ENCODE data around the gene CLCN1.
"Not testable (repeated sequence)": the region's sequence is repeated elsewhere in the genome, so short reads cannot be mapped to it uniquely, and the experiment has no call there.

Gene CLCN1

DNA sequence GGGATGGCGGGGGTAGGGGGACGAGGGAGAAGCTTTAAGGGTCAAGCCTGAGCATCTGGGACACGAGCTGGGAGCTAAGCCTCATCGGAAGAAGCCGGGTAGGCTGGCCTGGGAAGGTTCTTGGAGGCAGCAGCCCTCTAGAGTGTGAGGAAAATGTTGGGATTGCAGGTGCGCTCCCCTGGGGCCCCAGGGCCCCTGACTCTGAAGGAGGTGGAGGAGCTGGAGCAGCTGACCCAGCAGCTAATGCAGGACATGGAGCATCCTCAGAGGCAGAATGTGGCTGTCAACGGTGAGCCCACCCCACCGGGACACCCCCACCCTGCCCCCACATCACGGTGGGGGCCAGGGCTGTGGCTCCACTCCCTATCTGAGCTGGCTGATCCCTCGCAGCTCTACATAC is 72.1 kb downstream of the CLCN1 start:
- no peak for DNase-seq

DNA sequence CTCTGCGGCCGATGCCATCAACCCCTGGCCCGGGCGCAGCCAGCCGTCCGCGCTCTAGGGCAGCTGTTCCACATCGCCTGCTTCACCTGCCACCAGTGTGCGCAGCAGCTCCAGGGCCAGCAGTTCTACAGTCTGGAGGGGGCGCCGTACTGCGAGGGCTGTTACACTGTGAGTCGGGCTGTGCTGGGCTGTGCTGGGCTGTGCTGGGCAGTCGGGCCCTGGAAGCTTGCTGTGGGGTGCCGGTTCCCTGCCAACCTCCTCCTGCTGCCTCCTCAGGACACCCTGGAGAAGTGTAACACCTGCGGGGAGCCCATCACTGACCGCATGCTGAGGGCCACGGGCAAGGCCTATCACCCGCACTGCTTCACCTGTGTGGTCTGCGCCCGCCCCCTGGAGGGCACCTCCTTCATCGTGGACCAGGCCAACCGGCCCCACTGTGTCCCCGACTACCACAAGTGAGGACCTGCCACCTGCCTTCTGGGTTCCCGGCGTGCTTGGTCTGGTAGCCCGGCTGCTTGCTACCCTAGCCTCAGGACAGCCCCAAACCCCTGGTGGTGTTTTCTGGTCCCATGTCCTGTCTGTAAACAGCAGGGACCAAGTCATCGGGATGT is 72.7 kb downstream of the CLCN1 start:
- no peak for DNase-seq

DNA sequence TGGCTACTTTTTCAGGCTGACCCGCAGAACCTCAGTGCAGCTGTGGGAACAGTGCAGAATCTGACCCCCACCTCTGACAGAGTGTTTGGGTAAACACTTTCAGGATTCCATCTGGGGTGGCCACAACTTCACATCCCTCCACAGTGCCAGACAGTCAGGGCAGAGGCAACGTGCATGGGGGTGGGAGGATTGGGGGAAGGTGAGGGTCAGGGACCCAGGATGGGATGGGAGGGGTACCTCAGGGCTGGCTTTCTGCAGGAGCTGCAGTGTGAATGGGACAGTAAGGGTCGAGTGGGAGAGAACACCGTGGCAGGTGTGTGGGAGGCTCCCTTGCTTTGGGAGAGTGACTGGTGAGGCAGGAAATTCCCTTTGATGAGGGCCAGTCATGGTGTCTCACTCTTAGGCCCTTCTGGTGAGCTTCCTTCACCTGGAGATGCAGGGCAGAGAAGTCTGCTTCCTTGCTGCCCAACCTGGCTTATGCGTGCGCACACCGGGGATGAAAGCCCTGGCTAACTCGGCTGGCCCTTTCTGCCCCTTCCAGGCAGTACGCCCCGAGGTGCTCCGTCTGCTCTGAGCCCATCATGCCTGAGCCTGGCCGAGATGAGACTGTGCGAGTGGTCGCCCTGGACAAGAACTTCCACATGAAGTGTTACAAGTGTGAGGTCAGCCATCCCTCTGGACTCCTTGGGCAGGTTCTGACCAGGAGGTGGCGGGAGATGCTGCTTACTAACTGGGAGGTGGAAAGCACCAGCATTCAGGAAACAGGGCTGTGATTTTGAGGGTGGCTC is 73.6 kb downstream of the CLCN1 start:
- DNase-seq, result no peak

DNA sequence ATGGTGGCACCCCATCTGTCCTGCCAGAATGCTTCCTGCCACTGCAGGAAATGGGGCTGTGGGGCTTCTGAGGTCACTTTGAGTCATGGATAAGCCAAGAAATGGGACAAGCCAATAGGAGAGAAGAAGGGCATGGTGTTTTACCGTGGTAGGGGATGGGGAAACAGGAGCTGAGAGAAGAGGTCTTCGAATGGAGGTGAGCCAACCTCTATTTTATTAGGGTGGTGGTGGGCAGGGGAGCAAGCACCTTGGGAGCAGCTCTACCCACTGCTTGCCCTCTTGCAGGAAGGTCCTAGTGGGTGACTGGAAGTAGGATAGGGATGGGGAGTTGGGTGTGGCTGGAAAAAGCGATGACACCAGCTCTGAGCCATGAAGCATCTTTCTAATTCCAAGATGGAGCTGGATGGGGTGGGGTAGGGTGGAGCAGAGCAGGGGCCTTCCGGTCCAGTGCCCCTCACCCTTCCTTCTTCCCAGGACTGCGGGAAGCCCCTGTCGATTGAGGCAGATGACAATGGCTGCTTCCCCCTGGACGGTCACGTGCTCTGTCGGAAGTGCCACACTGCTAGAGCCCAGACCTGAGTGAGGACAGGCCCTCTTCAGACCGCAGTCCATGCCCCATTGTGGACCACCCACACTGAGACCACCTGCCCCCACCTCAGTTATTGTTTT is 74.3 kb downstream of the CLCN1 start:
- DNase-seq, result no peak

GRCh38 chr7:143390773-143391317 is 74.9 kb downstream of the CLCN1 start:
- DNase-seq, result no peak

- DNase-seq, result no peak
Measured at GRCh38 chr7:143391462-143392404, 75.8 kb downstream of the CLCN1 start.

GRCh38 chr7:143392427-143392826 is 76.5 kb downstream of the CLCN1 start:
- DNase-seq, result not testable (repeated sequence)

DNA sequence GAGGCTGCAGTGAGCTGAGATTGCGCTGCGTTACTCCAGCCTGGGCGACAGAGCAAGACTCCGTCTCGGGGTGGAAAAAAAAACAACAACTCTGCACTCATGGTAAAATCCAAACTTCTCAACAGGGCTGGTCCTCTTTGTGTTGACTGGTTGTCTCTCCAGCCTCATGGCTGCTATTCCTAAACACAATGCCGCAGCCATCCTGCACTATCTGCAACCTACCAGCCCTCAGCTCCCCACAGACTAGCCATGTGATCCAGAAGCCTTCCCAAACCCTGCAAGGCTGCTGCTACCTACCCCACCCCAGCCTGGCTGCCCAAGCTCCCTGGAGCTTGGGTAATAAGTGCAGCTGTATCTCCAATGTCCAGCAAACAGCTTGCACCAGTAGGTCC is 77.0 kb downstream of the CLCN1 start:
- no peak for DNase-seq

GRCh38 chr7:143393267-143394041 is 77.5 kb downstream of the CLCN1 start:
- no peak for DNase-seq

- DNase-seq, result no peak
Measured at GRCh38 chr7:143394068-143394467, 78.2 kb downstream of the CLCN1 start.

GRCh38 chr7:143394777-143395176 is 78.9 kb downstream of the CLCN1 start:
- no peak for DNase-seq

- no peak for DNase-seq
Measured at GRCh38 chr7:143395187-143396149, 79.6 kb downstream of the CLCN1 start.

- DNase-seq, result no peak
Measured at GRCh38 chr7:143396182-143396581, 80.3 kb downstream of the CLCN1 start.

DNA sequence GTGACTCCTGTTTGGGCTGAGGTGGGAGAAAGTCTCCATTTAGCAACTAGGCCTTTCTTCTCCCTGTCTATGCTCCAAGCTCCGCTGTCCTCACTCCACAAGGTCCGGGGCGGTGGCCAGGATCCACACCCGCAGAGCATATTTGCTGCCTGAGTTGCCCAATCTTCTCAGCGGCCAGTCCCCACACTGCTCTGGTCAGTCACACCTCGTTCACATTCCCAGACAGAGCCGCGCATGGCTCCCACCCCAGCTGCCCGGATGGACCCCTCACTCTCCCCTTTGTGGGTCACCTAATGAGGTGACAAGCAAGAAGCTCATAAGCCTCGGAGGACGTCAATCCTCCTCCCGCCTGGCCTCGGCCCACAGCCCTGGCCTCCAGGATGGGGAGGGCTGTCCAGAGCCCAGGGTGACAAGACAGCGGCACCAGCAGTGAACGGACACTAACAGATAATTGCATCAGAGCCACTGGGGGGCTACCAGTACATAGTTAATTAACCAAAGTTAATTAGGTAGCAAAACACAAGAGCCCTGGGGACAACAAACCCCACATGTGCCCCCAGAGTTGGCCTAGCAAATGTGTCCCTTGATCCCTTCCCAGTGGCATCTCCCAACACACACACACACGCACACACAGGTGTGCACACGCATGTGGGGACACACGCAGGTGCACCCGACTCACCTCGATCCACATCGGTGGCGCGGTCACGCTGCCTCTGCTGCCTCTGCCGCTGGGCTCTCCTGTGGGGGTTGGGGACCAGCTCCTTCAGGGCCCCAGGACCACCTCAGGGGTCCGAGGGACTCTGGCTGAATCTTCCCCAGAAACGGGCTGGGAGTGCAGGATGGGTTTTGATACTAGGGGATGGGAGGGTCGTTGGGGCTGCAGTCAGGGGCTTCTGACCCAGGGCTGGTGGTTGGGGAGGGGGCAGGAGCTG is 81.0 kb downstream of the CLCN1 start:
- no peak for DNase-seq

DNA sequence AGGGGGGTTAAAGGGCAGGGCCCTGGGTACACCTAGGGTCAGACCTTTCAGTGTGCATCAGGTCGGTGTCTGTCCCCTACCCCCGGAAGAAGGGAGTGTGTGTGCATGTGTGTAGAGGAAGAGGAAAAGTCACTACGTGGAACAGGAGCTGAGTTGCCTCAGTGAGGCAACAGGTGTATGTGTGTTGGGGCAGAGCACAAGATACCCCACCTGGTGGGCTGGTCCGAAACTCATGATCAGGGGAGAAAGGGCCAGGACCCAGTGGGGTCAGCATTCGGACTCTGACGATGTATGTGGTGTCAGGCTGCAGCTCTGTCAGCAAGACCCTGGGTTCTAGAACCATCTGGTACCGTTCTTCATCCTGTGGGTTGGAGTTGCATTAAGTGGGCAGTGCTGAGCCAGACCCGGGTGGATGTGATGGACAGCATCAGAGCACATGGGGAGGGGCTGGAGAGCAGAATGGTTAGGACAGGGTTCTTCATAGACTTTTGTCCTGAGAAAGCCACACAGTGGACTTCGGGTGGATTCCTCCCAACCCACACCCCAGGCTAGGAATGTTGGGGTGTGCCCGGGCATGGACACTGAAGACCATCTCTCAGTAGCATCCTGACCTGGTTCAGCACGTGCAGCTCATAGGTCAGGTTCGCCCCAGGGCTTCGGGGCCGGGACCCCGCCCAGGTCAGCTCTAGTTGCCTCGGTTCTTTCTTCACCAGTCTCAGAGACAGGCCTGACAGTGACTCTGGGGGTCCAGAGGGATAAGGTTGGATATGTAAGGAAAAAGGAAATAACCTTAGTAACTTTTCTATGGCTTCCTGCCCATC is 82.0 kb downstream of the CLCN1 start:
- no peak for DNase-seq

- no peak for DNase-seq
Measured at GRCh38 chr7:143398616-143399015, 82.7 kb downstream of the CLCN1 start.

DNA sequence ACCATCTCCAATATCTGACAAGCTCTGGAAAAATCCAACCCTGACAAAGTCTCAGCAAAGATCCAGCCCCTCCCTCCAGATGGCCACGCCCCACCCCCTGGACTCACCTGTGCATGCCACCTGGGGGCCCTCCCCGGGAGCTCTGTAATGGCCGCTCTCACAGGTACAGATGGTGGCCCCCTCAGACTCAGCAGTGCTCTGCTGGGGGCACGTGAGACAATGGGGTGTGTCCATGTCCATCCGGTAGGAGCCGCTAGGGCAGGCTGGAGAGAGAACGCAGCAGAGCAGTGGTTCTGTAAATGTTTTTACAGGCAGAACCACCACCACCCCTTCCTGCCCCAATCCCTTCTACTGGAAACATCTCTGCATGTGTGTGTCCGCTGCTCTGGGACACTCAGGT is 83.2 kb downstream of the CLCN1 start:
- no peak for DNase-seq

GRCh38 chr7:143399642-143400041 is 83.7 kb downstream of the CLCN1 start:
- DNase-seq, result no peak

DNA sequence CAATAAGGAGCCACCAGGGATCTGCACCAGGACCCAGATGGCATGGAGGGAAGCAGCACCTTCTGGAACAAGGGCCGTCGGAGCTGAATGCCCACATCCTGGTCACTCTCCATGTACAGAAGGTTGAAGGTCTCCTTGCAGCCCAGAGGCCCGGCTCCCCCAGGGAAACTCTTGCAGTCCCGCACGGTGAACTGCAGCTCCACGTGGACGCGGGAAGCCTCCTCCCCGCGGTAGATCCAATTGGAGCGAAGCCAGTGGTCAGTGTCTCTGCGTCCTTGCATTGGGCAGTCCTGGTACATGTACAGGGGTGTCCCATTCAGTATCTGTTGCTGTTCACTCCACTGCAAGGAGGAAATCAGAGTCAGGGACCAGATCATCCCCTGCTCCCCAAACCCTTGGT is 85.4 kb downstream of the CLCN1 start:
- no peak for DNase-seq
